ENCODE results near the gene MX1. TPM values are rescaled to one million over a fixed set of nuclear protein-coding genes. Genes with fewer than 3 reads are reported as not detected.

Gene MX1
- total RNA-seq, 2 experiments from 2014 or later: 82.3 to 86.3 TPM

GRCh38 chr21:41431788-41432548 lies 5.9 kb downstream of the MX1 start:
- H3K27me3 Mint-ChIP-seq: no peaks in the 10 kb centered on the region
- CTCF ChIA-PET: no interaction called here
- H3K36me3 ChIP-seq (ENCODE audit: insufficient read depth, low read length): peaks cover 82% of the 10 kb centered on the region

GRCh38 chr21:41432562-41433460 lies 6.8 kb downstream of the MX1 start:
- H3K27me3 Mint-ChIP-seq: no peaks in the 10 kb centered on the region
- H3K9me3 ChIP-seq (ENCODE audit: control insufficient read depth in 1 of 2, insufficient read depth in 1 of 2, low read length in 2 of 2): no peaks in the 10 kb centered on the region
- H3K4me1 Mint-ChIP-seq (ENCODE audit: low read depth): peaks cover 45% of the 10 kb centered on the region
- DNase-seq (peak in 1 of 14 experiments; percentile 25), ATAC-seq (ENCODE audit: poor library complexity) (no peak)
- H3K36me3 Mint-ChIP-seq (ENCODE audit: low read depth): peaks cover 97% of the 10 kb centered on the region
- H3K4me1 ChIP-seq (ENCODE audit: insufficient read depth, low read length): no peaks in the 10 kb centered on the region
- H3K4me3 Mint-ChIP-seq: no peak overlapping the region
- no peaks in the 10 kb centered on the region for H3K27me3 ChIP-seq (ENCODE audit: control insufficient read depth in 1 of 2, insufficient read depth in 2 of 2, low read length in 2 of 2)
- H3K36me3 ChIP-seq (ENCODE audit: insufficient read depth, low read length): peaks cover 90% of the 10 kb centered on the region
- H3K4me3 ChIP-seq (ENCODE audit: low read length): no peak overlapping the region
- no peak overlapping the region for H3K27ac ChIP-seq (ENCODE audit: low read depth in 1 of 2, low read length in 2 of 2)
- intact Hi-C loops (cut with DNase I, micrococcal nuclease): no loop called here
- CTCF ChIA-PET: no interaction called here
- H3K9me3 Mint-ChIP-seq: peaks cover 2% of the 10 kb centered on the region
- H3K27ac Mint-ChIP-seq: peak overlapping the region; percentile 59
- TF ChIP-seq, protein P1, sequence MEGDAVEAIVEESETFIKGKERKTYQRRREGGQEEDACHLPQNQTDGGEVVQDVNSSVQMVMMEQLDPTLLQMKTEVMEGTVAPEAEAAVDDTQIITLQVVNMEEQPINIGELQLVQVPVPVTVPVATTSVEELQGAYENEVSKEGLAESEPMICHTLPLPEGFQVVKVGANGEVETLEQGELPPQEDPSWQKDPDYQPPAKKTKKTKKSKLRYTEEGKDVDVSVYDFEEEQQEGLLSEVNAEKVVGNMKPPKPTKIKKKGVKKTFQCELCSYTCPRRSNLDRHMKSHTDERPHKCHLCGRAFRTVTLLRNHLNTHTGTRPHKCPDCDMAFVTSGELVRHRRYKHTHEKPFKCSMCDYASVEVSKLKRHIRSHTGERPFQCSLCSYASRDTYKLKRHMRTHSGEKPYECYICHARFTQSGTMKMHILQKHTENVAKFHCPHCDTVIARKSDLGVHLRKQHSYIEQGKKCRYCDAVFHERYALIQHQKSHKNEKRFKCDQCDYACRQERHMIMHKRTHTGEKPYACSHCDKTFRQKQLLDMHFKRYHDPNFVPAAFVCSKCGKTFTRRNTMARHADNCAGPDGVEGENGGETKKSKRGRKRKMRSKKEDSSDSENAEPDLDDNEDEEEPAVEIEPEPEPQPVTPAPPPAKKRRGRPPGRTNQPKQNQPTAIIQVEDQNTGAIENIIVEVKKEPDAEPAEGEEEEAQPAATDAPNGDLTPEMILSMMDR (IDR thresholded peaks at IDR 0.05): no peak
- POLR2A ChIA-PET: no interaction called here

More at GRCh38 chr21:41431788-41432548, 5.9 kb downstream of the MX1 start:
- intact Hi-C loops (cut with DNase I, micrococcal nuclease): no loop called here
- TF ChIP-seq, protein P1 (IDR thresholded peaks at IDR 0.05): no peak
- Mint-ChIP-seq H3K9me3 (peaks cover 2% of the 10 kb centered on the region), H3K4me1 (ENCODE audit: low read depth) (peaks cover 53% of the 10 kb centered on the region), H3K27ac (no peak overlapping the region), H3K4me3 (peak overlapping the region; percentile 60), H3K36me3 (ENCODE audit: low read depth) (peaks cover 94% of the 10 kb centered on the region)
- Histone ChIP-seq H3K4me3 (ENCODE audit: low read length) (no peak overlapping the region), H3K27ac (ENCODE audit: low read depth in 1 of 2, low read length in 2 of 2) (no peak overlapping the region), H3K9me3 (ENCODE audit: control insufficient read depth in 1 of 2, insufficient read depth in 1 of 2, low read length in 2 of 2) (no peaks in the 10 kb centered on the region), H3K27me3 (ENCODE audit: control insufficient read depth in 1 of 2, insufficient read depth in 2 of 2, low read length in 2 of 2) (no peaks in the 10 kb centered on the region), H3K4me1 (ENCODE audit: insufficient read depth, low read length) (peaks cover 8% of the 10 kb centered on the region)
- POLR2A ChIA-PET: no interaction called here
- peak in 1 of 14 experiments; percentile 28 for DNase-seq
- ATAC-seq (ENCODE audit: poor library complexity): no peak

GRCh38 chr21:41433566-41433965 lies 7.5 kb downstream of the MX1 start:
- peak overlapping the region; percentile 59 for H3K27ac Mint-ChIP-seq
- Histone ChIP-seq H3K4me1 (ENCODE audit: insufficient read depth, low read length) (no peaks in the 10 kb centered on the region), H3K27ac (ENCODE audit: low read depth in 1 of 2, low read length in 2 of 2) (no peak overlapping the region), H3K4me3 (ENCODE audit: low read length) (no peak overlapping the region), H3K9me3 (ENCODE audit: control insufficient read depth in 1 of 2, insufficient read depth in 1 of 2, low read length in 2 of 2) (no peaks in the 10 kb centered on the region), H3K27me3 (ENCODE audit: control insufficient read depth in 1 of 2, insufficient read depth in 2 of 2, low read length in 2 of 2) (no peaks in the 10 kb centered on the region), H3K36me3 (ENCODE audit: insufficient read depth, low read length) (peaks cover 91% of the 10 kb centered on the region)
- H3K4me3 Mint-ChIP-seq: no peak overlapping the region
- intact Hi-C loops (cut with DNase I, micrococcal nuclease): no loop called here
- peaks cover 2% of the 10 kb centered on the region for H3K9me3 Mint-ChIP-seq
- peaks cover 97% of the 10 kb centered on the region for H3K36me3 Mint-ChIP-seq (ENCODE audit: low read depth)
- H3K27me3 Mint-ChIP-seq: no peaks in the 10 kb centered on the region
- peaks cover 37% of the 10 kb centered on the region for H3K4me1 Mint-ChIP-seq (ENCODE audit: low read depth)
- POLR2A ChIA-PET: no interaction called here
- DNase-seq (no peak), ATAC-seq (ENCODE audit: poor library complexity) (no peak)
- CTCF ChIA-PET: no interaction called here
- TF ChIP-seq, protein P1 (IDR thresholded peaks at IDR 0.05): no peak

All from CD4-positive, alpha-beta T cell (primary cell).